HG03469 (cell line): ENCODE results near the gene MARCHF5.
"Not testable (repeated sequence)": the region's sequence is repeated elsewhere in the genome, so short reads cannot be mapped to it uniquely, and the experiment has no call there.

Experiments
- ATAC-seq: cut with Tn5 transposase; IDR thresholded peaks from one replicate; pipeline ENCODE4 v1.9.1; 2021; ENCODE audit warnings: mild to moderate bottlenecking, moderate library complexity, moderate number of reproducible peaks; ENCODE audit not compliant: unreplicated experiment

MARCHF5 gene

GRCh38 chr10:92385831-92386230 is 94.9 kb downstream of the MARCHF5 start:
- no peak for ATAC-seq

DNA sequence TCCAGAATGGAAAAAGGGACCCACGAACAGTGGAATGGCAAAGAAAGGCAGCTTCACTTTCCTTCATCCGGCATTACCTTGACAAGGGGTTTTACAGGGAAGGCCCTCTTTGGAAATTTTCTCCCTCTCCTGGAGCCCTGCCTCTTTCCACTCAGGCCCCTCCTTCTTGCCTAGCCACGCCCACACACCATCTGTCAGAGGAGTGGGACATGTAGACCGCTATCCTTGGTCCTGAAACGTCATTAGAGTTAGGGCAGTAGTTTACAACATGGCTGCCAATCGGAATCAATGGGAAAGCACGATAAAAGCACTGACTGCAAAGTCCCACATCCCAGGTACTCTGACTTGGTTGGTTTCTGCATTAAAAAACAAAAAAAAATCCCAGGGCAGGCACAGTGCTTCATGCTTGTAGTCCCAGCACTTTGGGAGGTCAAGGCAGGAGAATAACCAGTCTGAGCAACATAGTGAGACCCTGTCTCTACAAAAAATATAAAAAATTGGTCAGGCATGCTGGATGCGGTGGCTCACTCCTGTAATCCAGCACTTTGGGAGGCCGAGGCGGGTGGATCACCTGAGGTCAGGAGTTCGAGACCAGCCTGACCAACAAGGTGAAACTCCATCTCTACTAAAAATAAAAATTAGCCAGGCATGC is 96.4 kb downstream of the MARCHF5 start:
- ATAC-seq: no peak

- ATAC-seq: not testable (repeated sequence)
These were observed 102.2 kb downstream of the MARCHF5 start for GRCh38 chr10:92393173-92393572.

DNA sequence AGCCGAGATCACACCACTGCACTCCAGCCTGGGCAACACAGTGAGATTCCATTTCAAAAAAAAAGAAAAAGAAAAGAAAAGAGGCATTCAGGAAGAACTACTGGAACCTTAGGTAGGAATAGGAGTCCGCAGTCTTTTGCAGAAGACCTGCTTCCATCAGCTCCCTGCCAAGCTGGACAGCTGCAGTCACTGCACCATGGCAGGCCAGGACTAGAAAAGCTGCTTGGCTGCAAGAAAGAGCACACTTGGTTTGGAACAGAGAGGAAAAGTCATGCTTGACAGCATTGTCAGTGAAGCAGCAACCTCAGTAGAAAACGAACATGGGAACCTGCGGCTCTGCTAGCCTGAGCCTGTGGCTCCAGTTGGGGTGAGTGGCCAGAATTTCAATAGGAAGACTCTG is 104.3 kb downstream of the MARCHF5 start:
- ATAC-seq: no peak

- not testable (repeated sequence) for ATAC-seq
These were observed 111.3 kb downstream of the MARCHF5 start for GRCh38 chr10:92402234-92402633.
